K562 (cell line): ENCODE measurements around the gene HSDL2. TPM values are rescaled to one million over a fixed set of nuclear protein-coding genes. Genes with fewer than 3 reads are reported as not detected.

Experiments used
- ATAC-seq: fragments of 200-7000 bp; cut with Tn5 transposase; 3 replicates; pipeline ENCODE4 v1.9.1; 2020; ENCODE audit warnings: moderate library complexity
- BruUV-seq: library from RNA; stranded (reverse); fragments of 400-500 nt; replicated peaks from 2 replicates; lab custom pipeline; 2021; lab: Mats Ljungman, UMichigan
- CTCF ChIA-PET: fragments of 300-600 bp; formaldehyde crosslinking; extraction: SDS; loops from one replicate; lab custom pipeline; 2021; ENCODE audit warnings: low intra/inter-chr PET ratio; lab: Yijun Ruan, JAX
- POLR2A ChIA-PET: fragments of 300-600, 350-650 bp; sonication (Branson Sonifier 250); formaldehyde crosslinking; extraction: SDS; loops from one replicate; lab custom pipeline; 2021; ENCODE audit warnings: antibody characterized with exemption, inconsistent platforms; lab: Yijun Ruan, JAX
- DNase-seq, 4 experiments: peaks; one replicate each; pipeline versions ENCODE4 v3.0.0 to v3.0.0-alpha.2; 2011 to 2018; ENCODE audit warnings: low spot score in 3 of 4, mixed read lengths in 3 of 4; ENCODE audit errors: extremely low read depth in 1 of 4
- FAIRE-seq: peaks from 2 replicates; lab custom pipeline; 2011; peaks lifted over from hg19 to GRCh38; lab: Jason Lieb, UNC
- H2AFZ ChIP-seq: 2 replicates; pipeline ENCODE4 v1.6.0; 2011; ENCODE audit warnings: low read depth, low read length, control low read depth, inconsistent platforms
- H3K27ac ChIP-seq: fragments of 200-600 bp; 3 replicates; pipeline ENCODE4 v1.8.0; 2011; ENCODE audit warnings: low read depth, mild to moderate bottlenecking, control low read depth, inconsistent platforms, low read length, moderate library complexity, mixed read lengths; ENCODE audit errors: extremely low read depth
- H3K27me3 ChIP-seq, 2 experiments: fragments of 300-600 bp in 1 of 2; 2 replicates in 1 of 2; 3 replicates in 1 of 2; pipeline versions ENCODE4 v1.6.0 to v1.8.0; 2011; ENCODE audit warnings: inconsistent platforms in 2 of 2, low read length in 2 of 2, mild to moderate bottlenecking in 1 of 2, mixed read lengths in 1 of 2, moderate library complexity in 1 of 2; ENCODE audit not compliant: control insufficient read depth in 2 of 2, insufficient read depth in 2 of 2
- H3K36me3 ChIP-seq: fragments of 300-600 bp; 3 replicates; pipeline ENCODE4 v1.8.0; 2011; ENCODE audit warnings: mild to moderate bottlenecking, low read length, inconsistent platforms; ENCODE audit not compliant: control insufficient read depth, insufficient read depth
- H3K4me1 ChIP-seq, 2 experiments: fragments of 200-600 bp in 1 of 2; replicated peaks in 1 of 2; 2 replicates in 1 of 2; 3 replicates in 1 of 2; pipeline versions ENCODE4 v1.5.1 to v1.8.0; 2011; ENCODE audit warnings: inconsistent platforms in 2 of 2, low read length in 2 of 2, mild to moderate bottlenecking in 1 of 2, mixed read lengths in 1 of 2, moderate library complexity in 1 of 2; ENCODE audit not compliant: control insufficient read depth in 2 of 2, insufficient read depth in 2 of 2
- H3K4me2 ChIP-seq: 2 replicates; pipeline ENCODE4 v1.6.1; 2011; ENCODE audit warnings: low read length, control low read depth, inconsistent platforms, mixed read lengths; ENCODE audit not compliant: insufficient read depth
- H3K4me3 ChIP-seq: fragments of 200-600 bp; sonication (generic), shearing (Covaris generic); 2 replicates; pipeline ENCODE4 v1.5.1; 2016; ENCODE audit warnings: control low read depth, inconsistent platforms
- H3K79me2 ChIP-seq: fragments of 200-600 bp; 3 replicates; pipeline ENCODE4 v1.8.0; 2011; ENCODE audit warnings: low read length, inconsistent platforms; ENCODE audit not compliant: control insufficient read depth, insufficient read depth
- H3K9ac ChIP-seq, 2 experiments: 2 replicates each; pipeline versions ENCODE4 v1.6.0 to v1.6.1; 2011; ENCODE audit warnings: low read depth in 2 of 2, low read length in 2 of 2, control low read depth in 1 of 2, inconsistent platforms in 1 of 2, mild to moderate bottlenecking in 1 of 2, mixed read lengths in 1 of 2; ENCODE audit not compliant: insufficient read depth in 1 of 2
- H3K9me1 ChIP-seq: one replicate; pipeline ENCODE4 v1.6.0; 2011; ENCODE audit warnings: inconsistent platforms, mild to moderate bottlenecking, low read length, moderate library complexity; ENCODE audit not compliant: control insufficient read depth, insufficient read depth
- H3K9me3 ChIP-seq: replicated peaks from 2 replicates; pipeline ENCODE4 v1.5.1; 2011; ENCODE audit warnings: low read depth, low read length, inconsistent platforms; ENCODE audit not compliant: control insufficient read depth, insufficient read depth
- H4K20me1 ChIP-seq: replicated peaks from 2 replicates; pipeline ENCODE4 v1.6.1; 2011; ENCODE audit warnings: low read length, inconsistent platforms, mixed read lengths; ENCODE audit not compliant: control insufficient read depth, insufficient read depth
- BDP1 ChIP-seq: IDR thresholded peaks from 3 replicates; pipeline ENCODE4 v1.6.1; 2011; ENCODE audit not compliant: insufficient read length, insufficient read depth
- CBFA2T3 ChIP-seq: fragments of 450-650 bp; IDR thresholded peaks from 2 replicates; pipeline ENCODE4 v1.6.1; 2017
- ETS2 ChIP-seq: IDR thresholded peaks from 2 replicates; pipeline ENCODE4 v1.6.1; 2016; ENCODE audit warnings: borderline replicate concordance, missing genetic modification characterization, mild to moderate bottlenecking, moderate library complexity, missing compliant biosample characterization; ENCODE audit not compliant: poor library complexity, severe bottlenecking
- GABPB1 ChIP-seq: sonication (generic); formaldehyde crosslinking; IDR thresholded peaks from 2 replicates; pipeline ENCODE4 v1.8.0; 2022; ENCODE audit warnings: mild to moderate bottlenecking, missing genetic modification reagents
- HSF4 ChIP-seq: fragments of 250-450 bp; sonication (Bioruptor Pico); IDR thresholded peaks from 2 replicates; pipeline ENCODE4 v2.1.2; 2022; ENCODE audit warnings: mild to moderate bottlenecking, moderate library complexity, borderline replicate concordance
- JUNB ChIP-seq: fragments of 450-650 bp; formaldehyde crosslinking; conservative IDR thresholded peaks from 2 replicates; pipeline ENCODE4 v1.4.0; 2020; ENCODE audit warnings: mild to moderate bottlenecking
- KLF6 ChIP-seq: fragments of 250-450 bp; sonication (Bioruptor Pico); IDR thresholded peaks from 2 replicates; pipeline ENCODE4 v1.4.0; 2020; ENCODE audit warnings: mild to moderate bottlenecking, moderate library complexity, borderline replicate concordance
- MCM3 ChIP-seq: fragments of 450-650 bp; IDR thresholded peaks from 2 replicates; pipeline ENCODE4 v1.6.1; 2016
- MECOM ChIP-seq: fragments of 250-450 bp; sonication (Bioruptor Pico); IDR thresholded peaks from 2 replicates; pipeline ENCODE4 v1.8.0; 2022; ENCODE audit warnings: inconsistent platforms
- MTA1 ChIP-seq: fragments of 450-650 bp; IDR thresholded peaks from 2 replicates; pipeline ENCODE4 v1.6.1; 2017; ENCODE audit warnings: borderline replicate concordance
- PTBP1 ChIP-seq: fragments of 200-400 bp; formaldehyde crosslinking; IDR thresholded peaks from 2 replicates; pipeline ENCODE4 v1.6.1; 2017; ENCODE audit warnings: low read depth, low read length
- PURB ChIP-seq: sonication (generic); formaldehyde crosslinking; IDR thresholded peaks from 2 replicates; pipeline ENCODE4 v1.9.0; 2021; ENCODE audit warnings: low read depth, mild to moderate bottlenecking, missing genetic modification reagents
- RAD51 ChIP-seq: fragments of 450-650 bp; IDR thresholded peaks from 2 replicates; pipeline ENCODE4 v1.7.1; 2016; ENCODE audit warnings: low read depth, mild to moderate bottlenecking, borderline replicate concordance
- ZC3H11A ChIP-seq: IDR thresholded peaks from 2 replicates; pipeline ENCODE4 v1.6.1; 2012; ENCODE audit warnings: low read depth, low read length, improper control_type of control experiment
- ZC3H8 ChIP-seq: fragments of 450-650 bp; IDR thresholded peaks from 2 replicates; pipeline ENCODE4 v1.6.1; 2017
- ZNF282 ChIP-seq: sonication (generic); formaldehyde crosslinking; IDR thresholded peaks from 2 replicates; pipeline ENCODE4 v1.8.1; 2023; ENCODE audit warnings: missing genetic modification reagents
- ZNF589 ChIP-seq: fragments of 200-800 bp; sonication (Bioruptor generic); IDR thresholded peaks from 2 replicates; pipeline ENCODE4 v1.6.1; 2016; ENCODE audit warnings: low read depth, missing genetic modification characterization, missing compliant biosample characterization
- WGBS: fragments of 100-300 bp; shearing (Covaris generic); methylation state at CpG from one replicate; pipeline ENCODE4 v1.1.6; 2016; ENCODE audit warnings: low coverage, mixed read lengths; ENCODE audit not compliant: insufficient coverage; ENCODE audit errors: missing lambda C conversion rate; 5-methylcytosine and 5-hydroxymethylcytosine counted together
- in situ Hi-C: fragments of 300-500 bp; cut with MboI; formaldehyde crosslinking; loops from 4 replicates; pipeline ENCODE4 v1.15.0; 2018; ENCODE audit warnings: inconsistent platforms, mixed read lengths
- intact Hi-C: fragments of 100-400 bp; cut with micrococcal nuclease; formaldehyde crosslinking; loops from 2 replicates; pipeline ENCODE4 v1.14.2; 2022
- polyA plus RNA-seq, 8 experiments: library from polyadenylated mRNA; depleted of rRNA in 4 of 8; stranded (reverse) in 5 of 8; unstranded in 3 of 8; fragments of >200 nt; fragmentation: Nextera tagmentation in 2 of 8; fragmentation: Illumina TruSeq in 1 of 8; extraction: Ambion mirVana in 2 of 8; extraction: Trizol in 1 of 8; gene quantifications; 2 replicates each; pipeline versions ENCODE4 v1.2.1 to v1.2.3, GENCODE V29; 2011 to 2014; ENCODE audit warnings: inconsistent platforms in 1 of 8, missing spikeins in 1 of 8
- total RNA-seq, 7 experiments: library from RNA; depleted of rRNA in 6 of 7; stranded (reverse); fragments of >200 nt in 6 of 7; fragmentation: Illumina TruSeq in 2 of 7; extraction: Trizol in 2 of 7; gene quantifications; 2 replicates each; pipeline versions ENCODE4 v1.2.1 to v1.2.3, GENCODE V29; 2011 to 2021; ENCODE audit warnings: low replicate concordance in 1 of 7
- TF ChIP-seq, protein P1 (sequence below): fragments of 200-800 bp; sonication (Bioruptor generic); IDR thresholded peaks from 2 replicates; pipeline ENCODE4 v1.6.1; 2016; ENCODE audit warnings: missing genetic modification characterization, missing compliant biosample characterization
- TF ChIP-seq, protein P2 (sequence below): sonication (generic); formaldehyde crosslinking; IDR thresholded peaks from 2 replicates; pipeline ENCODE4 v1.8.1; 2023; ENCODE audit warnings: mild to moderate bottlenecking, missing genetic modification reagents

HSDL2 gene
- total and polyA plus RNA-seq, 9 of the 15 experiments (the other 6 are each of a cell fraction or from before 2014, with no cell fraction given) = 22.8 to 74.1 (median 35.6) TPM

DNA sequence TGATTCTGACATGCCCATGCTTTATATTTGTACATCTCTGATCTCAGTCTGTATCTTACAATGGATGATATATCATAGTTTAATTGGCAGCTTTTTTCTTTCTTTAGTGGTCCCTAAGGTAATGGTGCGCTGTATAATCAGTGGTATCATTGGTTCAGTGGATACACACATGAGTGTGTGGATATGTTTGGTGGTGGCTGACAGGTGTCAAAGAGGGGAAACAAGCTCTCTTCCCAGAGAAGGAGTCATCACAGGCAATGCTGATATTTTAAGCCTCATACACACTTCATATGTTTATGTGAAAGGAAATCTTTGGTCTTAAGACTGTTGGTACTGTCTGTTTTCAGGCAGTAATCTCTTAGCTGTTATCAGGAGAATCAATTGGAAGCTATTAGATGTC is 54.6 kb downstream of the HSDL2 start (continued):
- TF ChIP-seq, protein P1, sequence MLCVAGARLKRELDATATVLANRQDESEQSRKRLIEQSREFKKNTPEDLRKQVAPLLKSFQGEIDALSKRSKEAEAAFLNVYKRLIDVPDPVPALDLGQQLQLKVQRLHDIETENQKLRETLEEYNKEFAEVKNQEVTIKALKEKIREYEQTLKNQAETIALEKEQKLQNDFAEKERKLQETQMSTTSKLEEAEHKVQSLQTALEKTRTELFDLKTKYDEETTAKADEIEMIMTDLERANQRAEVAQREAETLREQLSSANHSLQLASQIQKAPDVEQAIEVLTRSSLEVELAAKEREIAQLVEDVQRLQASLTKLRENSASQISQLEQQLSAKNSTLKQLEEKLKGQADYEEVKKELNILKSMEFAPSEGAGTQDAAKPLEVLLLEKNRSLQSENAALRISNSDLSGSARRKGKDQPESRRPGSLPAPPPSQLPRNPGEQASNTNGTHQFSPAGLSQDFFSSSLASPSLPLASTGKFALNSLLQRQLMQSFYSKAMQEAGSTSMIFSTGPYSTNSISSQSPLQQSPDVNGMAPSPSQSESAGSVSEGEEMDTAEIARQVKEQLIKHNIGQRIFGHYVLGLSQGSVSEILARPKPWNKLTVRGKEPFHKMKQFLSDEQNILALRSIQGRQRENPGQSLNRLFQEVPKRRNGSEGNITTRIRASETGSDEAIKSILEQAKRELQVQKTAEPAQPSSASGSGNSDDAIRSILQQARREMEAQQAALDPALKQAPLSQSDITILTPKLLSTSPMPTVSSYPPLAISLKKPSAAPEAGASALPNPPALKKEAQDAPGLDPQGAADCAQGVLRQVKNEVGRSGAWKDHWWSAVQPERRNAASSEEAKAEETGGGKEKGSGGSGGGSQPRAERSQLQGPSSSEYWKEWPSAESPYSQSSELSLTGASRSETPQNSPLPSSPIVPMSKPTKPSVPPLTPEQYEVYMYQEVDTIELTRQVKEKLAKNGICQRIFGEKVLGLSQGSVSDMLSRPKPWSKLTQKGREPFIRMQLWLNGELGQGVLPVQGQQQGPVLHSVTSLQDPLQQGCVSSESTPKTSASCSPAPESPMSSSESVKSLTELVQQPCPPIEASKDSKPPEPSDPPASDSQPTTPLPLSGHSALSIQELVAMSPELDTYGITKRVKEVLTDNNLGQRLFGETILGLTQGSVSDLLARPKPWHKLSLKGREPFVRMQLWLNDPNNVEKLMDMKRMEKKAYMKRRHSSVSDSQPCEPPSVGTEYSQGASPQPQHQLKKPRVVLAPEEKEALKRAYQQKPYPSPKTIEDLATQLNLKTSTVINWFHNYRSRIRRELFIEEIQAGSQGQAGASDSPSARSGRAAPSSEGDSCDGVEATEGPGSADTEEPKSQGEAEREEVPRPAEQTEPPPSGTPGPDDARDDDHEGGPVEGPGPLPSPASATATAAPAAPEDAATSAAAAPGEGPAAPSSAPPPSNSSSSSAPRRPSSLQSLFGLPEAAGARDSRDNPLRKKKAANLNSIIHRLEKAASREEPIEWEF (CRISPR knock-in tag) = no peak
- TF ChIP-seq CBFA2T3 = no peak
- TF ChIP-seq PURB (CRISPR knock-in tag) = no peak
- no peak for TF ChIP-seq MCM3
- TF ChIP-seq ZNF282 (CRISPR knock-in tag) = no peak

DNA sequence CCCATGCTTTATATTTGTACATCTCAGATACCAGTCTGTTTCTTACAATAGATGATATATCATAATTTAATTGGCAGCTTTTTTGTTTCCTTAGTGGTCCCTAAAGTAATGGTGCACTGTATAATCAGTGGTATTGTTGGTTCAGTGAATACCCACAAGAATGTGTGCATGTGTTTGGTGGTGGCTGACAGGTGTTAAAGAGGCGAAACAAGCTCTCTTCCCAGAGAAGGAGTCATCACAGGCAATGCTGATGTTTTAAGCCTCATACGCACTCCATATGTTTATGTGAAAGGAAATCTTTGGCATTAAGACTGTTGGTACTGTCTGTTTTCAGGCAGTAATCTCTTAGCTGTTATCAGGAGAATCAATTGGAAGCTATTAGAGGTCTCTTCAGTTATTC is 57.5 kb downstream of the HSDL2 start:
- intact Hi-C loops = no loop called here
- in situ Hi-C loops = no loop called here
- ATAC-seq (no peak), DNase-seq (no peak), FAIRE-seq (no peak)
- Histone ChIP-seq H3K4me1 (no peaks in the 10 kb centered on the region), H3K36me3 (peaks cover 2% of the 10 kb centered on the region; the same call in 2 of the 3 replicates), H3K9ac (no peak overlapping the region), H3K9me1 (no peaks in the 10 kb centered on the region), H3K27me3 (no peaks in the 10 kb centered on the region), H3K4me2 (no peak overlapping the region), H2AFZ (no peak overlapping the region), H4K20me1 (no peaks in the 10 kb centered on the region), H3K27ac (no peak overlapping the region), H3K9me3 (no peaks in the 10 kb centered on the region), H3K79me2 (no peaks in the 10 kb centered on the region), H3K4me3 (no peak overlapping the region)
- ChIA-PET CTCF (no interaction called here), POLR2A (no interaction called here)
- WGBS = 92% methylated on average over 2 of the region's 2 CpGs
- BruUV-seq = no TSS peak
- TF ChIP-seq ETS2 (tag) = no peak
- TF ChIP-seq MECOM (CRISPR knock-in tag) = no peak
- no peak for TF ChIP-seq KLF6 (CRISPR knock-in tag)
- no peak for TF ChIP-seq PTBP1
- TF ChIP-seq BDP1 = no peak
- no peak for TF ChIP-seq MTA1
- TF ChIP-seq ZC3H8 = no peak
- no peak for TF ChIP-seq ZC3H11A
- no peak for TF ChIP-seq HSF4 (CRISPR knock-in tag)
- TF ChIP-seq, protein P2, sequence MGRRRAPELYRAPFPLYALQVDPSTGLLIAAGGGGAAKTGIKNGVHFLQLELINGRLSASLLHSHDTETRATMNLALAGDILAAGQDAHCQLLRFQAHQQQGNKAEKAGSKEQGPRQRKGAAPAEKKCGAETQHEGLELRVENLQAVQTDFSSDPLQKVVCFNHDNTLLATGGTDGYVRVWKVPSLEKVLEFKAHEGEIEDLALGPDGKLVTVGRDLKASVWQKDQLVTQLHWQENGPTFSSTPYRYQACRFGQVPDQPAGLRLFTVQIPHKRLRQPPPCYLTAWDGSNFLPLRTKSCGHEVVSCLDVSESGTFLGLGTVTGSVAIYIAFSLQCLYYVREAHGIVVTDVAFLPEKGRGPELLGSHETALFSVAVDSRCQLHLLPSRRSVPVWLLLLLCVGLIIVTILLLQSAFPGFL (CRISPR knock-in tag) = no peak
- no peak for TF ChIP-seq ZNF589 (CRISPR knock-in tag)
- TF ChIP-seq GABPB1 = no peak
- no peak for TF ChIP-seq RAD51
- TF ChIP-seq JUNB (CRISPR knock-in tag) = no peak
